Measurements from ENCODE around the gene CSTF3.
A peak's percentile ranks its signal among the peaks of the same experiment; 100 is the strongest.
"Not testable (repeated sequence)": the region's sequence is repeated elsewhere in the genome, so short reads cannot be mapped to it uniquely, and the experiment has no call there.

Gene CSTF3

GRCh38 chr11:33086017-33086416 lies 75.3 kb downstream of the CSTF3 start:
- DNase-seq (ENCODE audit: low read depth in 2 of 2) = no peak

- DNase-seq (ENCODE audit: low read depth in 2 of 2) = no peak
These were observed 77.4 kb downstream of the CSTF3 start for GRCh38 chr11:33083918-33084317.

GRCh38 chr11:33072465-33072864 lies 88.8 kb downstream of the CSTF3 start:
- no peak for DNase-seq (ENCODE audit: low read depth in 2 of 2)

GRCh38 chr11:33068611-33069340 lies 92.5 kb downstream of the CSTF3 start:
- DNase-seq (ENCODE audit: low read depth in 2 of 2) = no peak

GRCh38 chr11:33067294-33067693 lies 94.0 kb downstream of the CSTF3 start:
- DNase-seq (ENCODE audit: low read depth in 2 of 2) = no peak

GRCh38 chr11:33065445-33066178 lies 95.7 kb downstream of the CSTF3 start:
- DNase-seq (ENCODE audit: low read depth in 2 of 2) = peak; percentile 32 to 54

- no peak for DNase-seq (ENCODE audit: low read depth in 2 of 2)
These were observed 96.4 kb downstream of the CSTF3 start for GRCh38 chr11:33064866-33065265.

- DNase-seq (ENCODE audit: low read depth in 2 of 2) = no peak
These were observed 97.1 kb downstream of the CSTF3 start for GRCh38 chr11:33064033-33064825.

- no peak for DNase-seq (ENCODE audit: low read depth in 2 of 2)
These were observed 97.9 kb downstream of the CSTF3 start for GRCh38 chr11:33063326-33063881.

- no peak for DNase-seq (ENCODE audit: low read depth in 2 of 2)
These were observed 99.1 kb downstream of the CSTF3 start for GRCh38 chr11:33062137-33062536.

GRCh38 chr11:33060271-33060670 lies 101.0 kb downstream of the CSTF3 start:
- no peak for DNase-seq (ENCODE audit: low read depth in 2 of 2)

- DNase-seq (ENCODE audit: low read depth in 2 of 2) = no peak
These were observed 101.8 kb downstream of the CSTF3 start for GRCh38 chr11:33059331-33060007.

GRCh38 chr11:33057284-33057683 lies 104.0 kb downstream of the CSTF3 start:
- DNase-seq (ENCODE audit: low read depth in 2 of 2) = no peak

GRCh38 chr11:33055375-33055774 lies 105.9 kb downstream of the CSTF3 start:
- DNase-seq (ENCODE audit: low read depth in 2 of 2) = no peak

GRCh38 chr11:33052231-33052630 lies 109.0 kb downstream of the CSTF3 start:
- no peak for DNase-seq (ENCODE audit: low read depth in 2 of 2)

GRCh38 chr11:33049565-33050408 lies 111.5 kb downstream of the CSTF3 start:
- not testable (repeated sequence) for DNase-seq (ENCODE audit: low read depth in 2 of 2)

- not testable (repeated sequence) for DNase-seq (ENCODE audit: low read depth in 2 of 2)
These were observed 112.6 kb downstream of the CSTF3 start for GRCh38 chr11:33048701-33049100.

- DNase-seq (ENCODE audit: low read depth in 2 of 2) = no peak
These were observed 115.6 kb downstream of the CSTF3 start for GRCh38 chr11:33045551-33046255.

GRCh38 chr11:33044285-33044756 lies 117.0 kb downstream of the CSTF3 start:
- DNase-seq (ENCODE audit: low read depth in 2 of 2) = no peak

Data from stimulated activated CD8-positive, alpha-beta memory T cell treated with anti-CD3 and anti-CD28 coated beads, Interleukin-7, amount 100 ng/mL, for 1 hour (primary cell).